Smooth muscle cell (in vitro differentiated cells): Measurements from ENCODE around the gene SLF2. TPM values are rescaled to one million over a fixed set of nuclear protein-coding genes. Genes with fewer than 3 reads are reported as not detected.

ENCODE experiments used
- DNase-seq: peaks from one replicate; lab custom pipeline; 2025; ENCODE audit not compliant: unreplicated experiment; lab: John Stamatoyannopoulos, UW
- H2AFZ ChIP-seq: fragments of 200-600 bp; sonication (generic); 2 replicates; pipeline ENCODE4 v1.6.0; 2016; ENCODE audit warnings: antibody characterized with exemption, low read depth, mild to moderate bottlenecking
- H3F3A ChIP-seq: fragments of 200-600 bp; sonication (generic); 2 replicates; pipeline ENCODE4 v1.6.0; 2017; ENCODE audit warnings: antibody characterized with exemption, low read depth
- H3K27ac ChIP-seq: fragments of 200-600 bp; sonication (generic); 2 replicates; pipeline ENCODE4 v1.5.1; 2016; ENCODE audit warnings: low read depth, mild to moderate bottlenecking
- H3K27me3 ChIP-seq: fragments of 200-600 bp; sonication (generic); 2 replicates; pipeline ENCODE4 v1.6.1; 2016; ENCODE audit warnings: low read depth, mild to moderate bottlenecking
- H3K36me3 ChIP-seq: fragments of 200-600 bp; sonication (generic); 2 replicates; pipeline ENCODE4 v1.5.1; 2016; ENCODE audit warnings: low read depth
- H3K4me1 ChIP-seq: fragments of 200-600 bp; sonication (generic); 2 replicates; pipeline ENCODE4 v1.5.1; 2016; ENCODE audit warnings: low read depth
- H3K4me2 ChIP-seq: fragments of 200-600 bp; sonication (generic); 2 replicates; pipeline ENCODE4 v1.6.0; 2016; ENCODE audit warnings: mild to moderate bottlenecking
- H3K4me3 ChIP-seq: fragments of 200-600 bp; sonication (generic); 2 replicates; pipeline ENCODE4 v1.5.1; 2016; ENCODE audit warnings: mild to moderate bottlenecking
- H3K79me2 ChIP-seq: fragments of 200-600 bp; sonication (generic); 2 replicates; pipeline ENCODE4 v1.6.0; 2016; ENCODE audit warnings: low read depth, mild to moderate bottlenecking
- H3K9ac ChIP-seq: fragments of 200-600 bp; sonication (generic); 2 replicates; pipeline ENCODE4 v1.6.0; 2016; ENCODE audit warnings: low read depth
- H3K9me3 ChIP-seq: fragments of 200-600 bp; sonication (generic); replicated peaks from 2 replicates; pipeline ENCODE4 v1.5.1; 2016; ENCODE audit warnings: low read depth
- H4K20me1 ChIP-seq: fragments of 200-600 bp; sonication (generic); 2 replicates; pipeline ENCODE4 v1.6.0; 2016; ENCODE audit warnings: low read depth
- CTCF ChIP-seq: fragments of 200-600 bp; sonication (generic); IDR thresholded peaks from 2 replicates; pipeline ENCODE4 v1.5.1; 2017; ENCODE audit warnings: borderline replicate concordance, mild to moderate bottlenecking, antibody characterized with exemption; ENCODE audit not compliant: insufficient read depth, poor library complexity, severe bottlenecking
- WGBS: methylation state at CpG from one replicate; pipeline ENCODE4 v1.1.7; 2016; ENCODE audit warnings: low lambda C conversion rate; 5-methylcytosine and 5-hydroxymethylcytosine counted together
- microRNA counts: library from miRNA; unstranded; fragments of <30 nt; microRNA quantifications from one replicate; lab custom pipeline; 2016
- microRNA-seq: library from miRNA; unstranded; fragments of <30 nt; microRNA quantifications from one replicate; pipeline ENCODE4, GENCODE V29; 2016; ENCODE audit warnings: borderline number of aligned reads
- polyA plus RNA-seq: library from polyadenylated mRNA; unstranded; fragments of >200 nt; fragmentation: Nextera tagmentation; extraction: Ambion mirVana; gene quantifications from 2 replicates; pipeline ENCODE4 v1.2.1, GENCODE V29; 2016
- small RNA-seq: library from RNA; depleted of rRNA; stranded (forward); fragments of <200 nt; gene quantifications from one replicate; pipeline ENCODE3, GENCODE V24; 2014
- total RNA-seq: library from RNA; depleted of rRNA; stranded (reverse); fragments of >200 nt; gene quantifications from 2 replicates; pipeline ENCODE4 v1.2.3, GENCODE V29; 2014

Gene SLF2
- total and polyA plus RNA-seq, 2 experiments from 2014 or later, result 8.1 to 24.9 TPM

- H3K9me3 ChIP-seq, result no peaks in the 10 kb centered on the region
- no peaks in the 10 kb centered on the region for H3K79me2 ChIP-seq
- no peaks in the 10 kb centered on the region for H3K4me1 ChIP-seq
- H3K27ac ChIP-seq, result peak overlapping the region; percentile 3
- no peak overlapping the region for H3K9ac ChIP-seq
- no peaks in the 10 kb centered on the region for H3K36me3 ChIP-seq
- no peak overlapping the region for H3K4me2 ChIP-seq
- H3F3A ChIP-seq, result no peaks in the 10 kb centered on the region
- no peak for TF ChIP-seq CTCF
- H4K20me1 ChIP-seq, result no peaks in the 10 kb centered on the region
- peaks cover 22% of the 10 kb centered on the region for H3K27me3 ChIP-seq
- no peak for DNase-seq
- H2AFZ ChIP-seq, result no peak overlapping the region
- no peak overlapping the region for H3K4me3 ChIP-seq
- 62% methylated on average over 9 of the region's 9 CpGs for WGBS
Observed at GRCh38 chr10:101013365-101013825, 100.6 kb downstream of the SLF2 start.

GRCh38 chr10:101014230-101014884, 101.6 kb downstream of the SLF2 start:
- Histone ChIP-seq H3K27ac (no peak overlapping the region), H3K9ac (no peak overlapping the region), H3K4me1 (no peaks in the 10 kb centered on the region), H3F3A (no peaks in the 10 kb centered on the region), H3K9me3 (no peaks in the 10 kb centered on the region), H3K4me3 (no peak overlapping the region), H3K79me2 (no peaks in the 10 kb centered on the region), H2AFZ (no peak overlapping the region), H4K20me1 (no peaks in the 10 kb centered on the region), H3K4me2 (no peak overlapping the region), H3K36me3 (no peaks in the 10 kb centered on the region), H3K27me3 (peaks cover 26% of the 10 kb centered on the region)
- DNase-seq, result peak; percentile 52
- TF ChIP-seq CTCF, result peak; percentile 88
- WGBS, result 27% methylated on average over 10 of the region's 11 CpGs

MicroRNAs encoded within 50 kb of the gene (microRNA counts, 767-probe panel; counts per million panel counts)
- microRNA hsa-miR-608 (lab: Ali Mortazavi, UCI), result 183 counts per million

Small RNA genes lying within 50 kb of the gene (microRNA-seq; reads per million reads assigned to microRNA genes)
- gene MIR608, result not detected

Small RNA genes lying within 50 kb of the gene (small RNA-seq; reads per million reads assigned to genes)
- not detected for gene MIR608
- not detected for gene RF00019

Other genes starting within 250 kb of the SLF2 start
- gene PAX2, start 167.4 kb upstream of the SLF2 start, total RNA-seq, result not detected in 2 replicates
- gene PAX2, start 167.4 kb upstream of the SLF2 start, polyA plus RNA-seq, result not detected in 2 replicates
- gene SEMA4G, start 56.5 kb downstream of the SLF2 start, total RNA-seq, result 5.3 and 7.1 TPM in 2 replicates
- 3.8 and 4.2 TPM in 2 replicates for gene SEMA4G, start 56.5 kb downstream of the SLF2 start, polyA plus RNA-seq
- gene MRPL43, start 74.5 kb downstream of the SLF2 start, total RNA-seq, result 59.3 and 89.9 TPM in 2 replicates
- 104 and 120 TPM in 2 replicates for gene MRPL43, start 74.5 kb downstream of the SLF2 start, polyA plus RNA-seq
- gene TWNK, start 74.6 kb downstream of the SLF2 start, total RNA-seq, result 2.0 and 2.3 TPM in 2 replicates
- 2.5 and 3.9 TPM in 2 replicates for gene TWNK, start 74.6 kb downstream of the SLF2 start, polyA plus RNA-seq
- gene LZTS2, start 86.8 kb downstream of the SLF2 start, total RNA-seq, result 54.9 and 57.9 TPM in 2 replicates
- gene LZTS2, start 86.8 kb downstream of the SLF2 start, polyA plus RNA-seq, result 96.2 and 103 TPM in 2 replicates
- 2.0 and 4.5 TPM in 2 replicates for gene PDZD7, start 118.2 kb downstream of the SLF2 start, total RNA-seq
- gene PDZD7, start 118.2 kb downstream of the SLF2 start, polyA plus RNA-seq, result 0.93 and 4.2 TPM in 2 replicates
- 79.1 and 86.9 TPM in 2 replicates for gene SFXN3, start 118.3 kb downstream of the SLF2 start, total RNA-seq
- gene SFXN3, start 118.3 kb downstream of the SLF2 start, polyA plus RNA-seq, result 92.1 and 120 TPM in 2 replicates
- 11.5 and 13.1 TPM in 2 replicates for gene KAZALD1, start 149.0 kb downstream of the SLF2 start, total RNA-seq
- gene KAZALD1, start 149.0 kb downstream of the SLF2 start, polyA plus RNA-seq, result 20.3 and 20.4 TPM in 2 replicates
- 0.04 TPM in 1 of 2 replicates, not detected in the other for gene TLX1, start 218.3 kb downstream of the SLF2 start, total RNA-seq
- not detected in 2 replicates for gene TLX1, start 218.3 kb downstream of the SLF2 start, polyA plus RNA-seq